Measurements from ENCODE around the gene KHSRP. TPM values are rescaled to one million over a fixed set of nuclear protein-coding genes. Genes with fewer than 3 reads are reported as not detected.
"Not testable (repeated sequence)": the region's sequence is repeated elsewhere in the genome, so short reads cannot be mapped to it uniquely, and the experiment has no call there.

The KHSRP gene
- total RNA-seq, 1 donor from 2014 or later, result 187 TPM

DNA sequence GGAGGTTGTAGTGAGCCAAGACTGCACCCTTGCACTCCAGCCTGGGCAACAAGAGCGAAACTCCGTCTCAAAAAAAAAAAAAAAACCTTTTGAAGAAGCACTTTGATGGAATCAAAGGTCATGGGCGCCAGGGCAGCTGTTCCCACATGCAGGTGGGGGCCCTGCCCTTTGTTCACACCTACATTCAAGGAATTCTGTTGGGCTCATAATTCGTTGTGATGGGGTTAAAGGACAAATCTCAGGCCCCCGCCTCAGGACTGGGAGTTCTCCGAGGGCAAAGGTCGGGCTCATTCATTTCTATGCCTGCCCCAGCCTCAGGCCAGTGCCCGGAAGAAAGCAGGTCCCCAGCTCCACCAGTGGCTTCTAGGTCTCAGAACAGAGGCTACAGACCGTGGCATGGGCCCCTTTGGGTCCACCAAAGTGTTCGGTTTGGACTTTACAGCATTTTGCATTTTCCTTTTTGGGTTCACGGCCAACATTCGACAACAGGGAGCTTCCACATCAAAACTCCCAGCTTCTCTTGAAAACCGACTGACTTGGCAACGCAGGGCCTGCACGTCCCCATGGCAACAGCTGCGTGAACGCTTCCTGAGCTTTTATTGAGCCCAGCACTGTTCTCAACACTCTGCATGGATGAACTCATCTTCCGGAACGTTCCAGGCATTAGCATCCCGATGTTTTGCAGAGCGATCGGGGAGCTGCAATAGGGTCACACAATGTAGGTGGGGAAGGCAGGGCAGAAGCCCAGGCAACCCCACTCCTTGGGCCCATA lies 21.6 kb downstream of the KHSRP start:
- H3K4me1 Mint-ChIP-seq (ENCODE audit: low read depth), result no peaks in the 10 kb centered on the region
- no peak overlapping the region for H3K4me3 Mint-ChIP-seq (ENCODE audit: unreplicated experiment)
- TF ChIP-seq, protein P1, sequence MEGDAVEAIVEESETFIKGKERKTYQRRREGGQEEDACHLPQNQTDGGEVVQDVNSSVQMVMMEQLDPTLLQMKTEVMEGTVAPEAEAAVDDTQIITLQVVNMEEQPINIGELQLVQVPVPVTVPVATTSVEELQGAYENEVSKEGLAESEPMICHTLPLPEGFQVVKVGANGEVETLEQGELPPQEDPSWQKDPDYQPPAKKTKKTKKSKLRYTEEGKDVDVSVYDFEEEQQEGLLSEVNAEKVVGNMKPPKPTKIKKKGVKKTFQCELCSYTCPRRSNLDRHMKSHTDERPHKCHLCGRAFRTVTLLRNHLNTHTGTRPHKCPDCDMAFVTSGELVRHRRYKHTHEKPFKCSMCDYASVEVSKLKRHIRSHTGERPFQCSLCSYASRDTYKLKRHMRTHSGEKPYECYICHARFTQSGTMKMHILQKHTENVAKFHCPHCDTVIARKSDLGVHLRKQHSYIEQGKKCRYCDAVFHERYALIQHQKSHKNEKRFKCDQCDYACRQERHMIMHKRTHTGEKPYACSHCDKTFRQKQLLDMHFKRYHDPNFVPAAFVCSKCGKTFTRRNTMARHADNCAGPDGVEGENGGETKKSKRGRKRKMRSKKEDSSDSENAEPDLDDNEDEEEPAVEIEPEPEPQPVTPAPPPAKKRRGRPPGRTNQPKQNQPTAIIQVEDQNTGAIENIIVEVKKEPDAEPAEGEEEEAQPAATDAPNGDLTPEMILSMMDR (IDR thresholded peaks at IDR 0.05), result no peak
- no peak overlapping the region for H3K27ac Mint-ChIP-seq (ENCODE audit: unreplicated experiment)
- H3K27me3 Mint-ChIP-seq (ENCODE audit: low read depth), result no peaks in the 10 kb centered on the region
- H3K36me3 Mint-ChIP-seq (ENCODE audit: low read depth), result no peaks in the 10 kb centered on the region
- no peaks in the 10 kb centered on the region for H3K9me3 Mint-ChIP-seq (ENCODE audit: low read depth)
- DNase-seq (ENCODE audit: low spot score), result no peak

GRCh38 chr19:6402058-6402457 lies 22.6 kb downstream of the KHSRP start:
- Mint-ChIP-seq H3K9me3 (ENCODE audit: low read depth) (no peaks in the 10 kb centered on the region), H3K4me1 (ENCODE audit: low read depth) (no peaks in the 10 kb centered on the region), H3K4me3 (ENCODE audit: unreplicated experiment) (no peak overlapping the region), H3K36me3 (ENCODE audit: low read depth) (no peaks in the 10 kb centered on the region), H3K27me3 (ENCODE audit: low read depth) (no peaks in the 10 kb centered on the region), H3K27ac (ENCODE audit: unreplicated experiment) (no peak overlapping the region)
- DNase-seq (ENCODE audit: low spot score), result no peak
- TF ChIP-seq, protein P1 (IDR thresholded peaks at IDR 0.05), result no peak

DNA sequence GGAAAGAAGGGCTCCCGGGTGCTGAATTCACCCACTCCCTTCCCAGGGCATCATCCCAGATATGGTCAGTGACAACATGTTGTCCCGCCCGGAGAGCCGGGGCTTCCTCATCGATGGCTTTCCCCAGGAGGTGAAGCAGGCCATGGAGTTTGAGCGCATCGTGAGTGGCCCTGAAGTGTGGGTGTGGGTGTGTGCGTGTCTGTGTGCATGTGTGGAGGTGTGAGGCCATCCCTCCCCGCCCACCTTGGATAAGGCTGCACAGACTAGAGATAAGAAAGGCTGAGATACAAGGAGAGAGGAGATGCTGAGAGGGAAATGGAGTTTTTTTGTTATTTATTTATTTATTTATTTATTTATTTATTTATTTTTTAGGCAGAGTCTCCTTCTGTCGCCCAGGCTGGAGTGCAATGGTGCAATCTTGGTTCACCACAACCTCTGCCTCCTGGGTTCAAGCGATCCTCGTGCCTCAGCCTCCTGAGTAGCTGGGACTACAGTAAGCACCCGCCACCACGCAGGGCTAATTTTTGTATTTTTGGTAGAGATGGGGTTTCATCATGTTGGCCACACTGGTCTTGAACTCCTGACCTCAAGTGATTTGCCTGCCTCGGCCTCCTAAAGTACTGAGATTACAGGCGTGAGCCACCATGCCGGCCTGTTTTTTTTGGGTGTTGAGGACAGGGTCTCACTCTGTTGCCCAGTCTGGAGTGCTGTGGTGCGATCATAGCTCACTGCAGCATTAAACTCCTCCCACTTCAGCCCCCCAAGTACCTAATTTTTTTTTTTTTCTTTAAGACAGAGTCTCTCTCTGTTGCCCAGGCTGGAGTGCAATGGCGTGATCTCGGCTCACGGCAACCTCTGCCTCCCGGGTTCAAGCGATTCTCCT lies 24.3 kb downstream of the KHSRP start:
- not testable (repeated sequence) for H3K27me3 Mint-ChIP-seq (ENCODE audit: low read depth); DNase-seq (ENCODE audit: low spot score); H3K4me1 Mint-ChIP-seq (ENCODE audit: low read depth)

GRCh38 chr19:6396305-6396704 lies 28.3 kb downstream of the KHSRP start:
- DNase-seq (ENCODE audit: low spot score), result peak; percentile 86
- Mint-ChIP-seq H3K27me3 (ENCODE audit: low read depth) (no peaks in the 10 kb centered on the region), H3K4me1 (ENCODE audit: low read depth) (peaks cover 25% of the 10 kb centered on the region), H3K27ac (ENCODE audit: unreplicated experiment) (no peak overlapping the region), H3K9me3 (ENCODE audit: low read depth) (no peaks in the 10 kb centered on the region), H3K4me3 (ENCODE audit: unreplicated experiment) (no peak overlapping the region), H3K36me3 (ENCODE audit: low read depth) (no peaks in the 10 kb centered on the region)
- TF ChIP-seq, protein P1 (IDR thresholded peaks at IDR 0.05), result no peak

More for the DNA sequence above, 24.3 kb downstream of the KHSRP start:
- not testable (repeated sequence) for H3K4me3 Mint-ChIP-seq (ENCODE audit: unreplicated experiment); H3K27ac Mint-ChIP-seq (ENCODE audit: unreplicated experiment); H3K36me3 Mint-ChIP-seq (ENCODE audit: low read depth); H3K9me3 Mint-ChIP-seq (ENCODE audit: low read depth)

- Mint-ChIP-seq H3K4me3 (ENCODE audit: unreplicated experiment) (peak overlapping the region; percentile 35), H3K27me3 (ENCODE audit: low read depth) (no peaks in the 10 kb centered on the region), H3K4me1 (ENCODE audit: low read depth) (peaks cover 28% of the 10 kb centered on the region), H3K36me3 (ENCODE audit: low read depth) (peaks cover 5% of the 10 kb centered on the region), H3K27ac (ENCODE audit: unreplicated experiment) (peak overlapping the region; percentile 65), H3K9me3 (ENCODE audit: low read depth) (no peaks in the 10 kb centered on the region)
- TF ChIP-seq, protein P1 (IDR thresholded peaks at IDR 0.05), result no peak
- DNase-seq (ENCODE audit: low spot score), result no peak
Observed at GRCh38 chr19:6394831-6395230, 29.8 kb downstream of the KHSRP start.
